DMS 273 treated with DMSO at 0.1 percent for 48 hours (cell line): ENCODE measurements around the gene RNF227.

Experiments used
- DNase-seq: peaks from one replicate; lab custom pipeline; 2025; lab: John Stamatoyannopoulos, UW

RNF227 gene

DNA sequence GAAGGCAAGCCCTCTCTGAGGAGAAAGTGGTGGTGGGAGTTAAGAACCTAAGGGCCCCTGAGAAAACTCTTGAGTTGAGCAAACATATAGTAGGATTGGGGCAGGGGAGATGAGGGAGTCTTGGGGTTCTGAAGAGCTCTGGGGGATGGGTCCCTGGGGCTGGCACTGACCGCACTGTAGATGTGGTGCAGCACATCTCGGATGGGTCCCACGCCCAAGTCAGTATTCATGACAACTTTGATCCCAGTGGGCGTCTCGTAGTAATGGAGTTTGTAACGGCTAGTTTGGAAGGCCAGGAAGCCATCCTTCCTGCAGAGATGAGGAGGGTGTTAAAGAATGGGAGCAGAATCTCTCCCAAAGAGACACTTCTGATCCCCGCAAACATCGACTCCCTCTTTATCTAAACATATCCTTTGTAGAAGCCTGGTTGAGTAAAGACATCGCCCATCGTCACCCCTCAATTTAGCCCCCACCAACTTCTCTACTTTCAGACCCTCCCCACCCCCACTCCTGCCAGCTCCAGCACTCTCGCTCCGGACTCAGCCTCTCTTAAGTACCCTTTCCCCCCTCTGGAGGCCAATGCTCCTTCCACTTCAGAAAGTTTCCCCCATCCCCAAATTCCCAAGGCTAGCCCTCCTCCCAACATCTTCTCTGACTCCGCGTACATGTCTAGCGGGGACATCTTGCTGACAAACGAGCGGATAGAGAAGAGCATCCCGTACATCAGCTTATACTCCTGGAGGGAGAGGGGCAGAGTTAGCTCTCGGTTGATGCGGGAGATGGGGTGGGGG is 14.9 kb upstream of the RNF227 start:
- DNase-seq, result no peak

DNA sequence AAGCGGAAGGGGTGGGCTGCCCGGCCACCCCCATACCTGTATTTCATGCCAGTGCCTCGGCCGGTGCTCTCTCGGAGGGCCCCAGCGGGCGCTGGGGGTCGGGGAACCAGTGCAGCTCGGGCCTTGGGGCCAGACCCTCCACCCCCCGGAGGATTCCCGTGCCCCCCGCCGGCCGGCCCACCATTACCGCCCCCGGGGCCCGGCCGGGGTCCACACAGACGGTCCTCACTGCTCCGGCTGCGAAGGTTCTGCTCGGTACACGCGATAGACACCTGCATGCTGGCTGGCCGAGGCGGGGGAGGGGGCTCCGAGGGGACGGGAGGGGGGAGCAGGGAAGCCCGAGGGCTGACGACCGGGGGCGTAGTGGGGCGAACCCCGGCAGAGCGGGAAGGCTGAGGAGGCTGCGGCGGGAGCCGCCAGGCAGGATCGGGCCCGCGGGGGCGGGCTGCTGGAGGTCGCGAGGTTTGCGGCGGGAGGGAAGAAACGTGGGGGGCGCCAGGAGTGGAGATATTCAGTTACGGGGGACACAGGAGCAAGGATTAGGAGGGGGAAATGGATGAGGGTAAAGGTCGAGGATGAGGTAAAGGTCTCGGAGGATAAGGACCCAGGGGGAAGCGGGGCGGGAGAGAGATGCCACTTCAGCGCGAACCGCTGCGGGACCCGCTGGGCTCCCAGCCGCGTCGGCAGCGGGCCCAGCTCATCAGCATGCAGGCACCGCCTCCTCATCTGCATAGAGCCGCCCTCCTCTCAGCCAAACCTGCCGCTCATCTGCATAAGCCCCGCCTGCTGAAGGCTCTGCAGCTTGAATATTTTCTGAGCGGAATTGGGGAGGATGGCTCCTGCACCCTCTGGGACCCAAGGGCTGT is 13.3 kb upstream of the RNF227 start, which contains the start of gene KCNAB3:
Gene KCNAB3 (minus strand): TSS at position 699 of the 866 bp plus-strand sequence. CDS start 421 bp downstream, at position 278.
- DNase-seq, result no peak

DNA sequence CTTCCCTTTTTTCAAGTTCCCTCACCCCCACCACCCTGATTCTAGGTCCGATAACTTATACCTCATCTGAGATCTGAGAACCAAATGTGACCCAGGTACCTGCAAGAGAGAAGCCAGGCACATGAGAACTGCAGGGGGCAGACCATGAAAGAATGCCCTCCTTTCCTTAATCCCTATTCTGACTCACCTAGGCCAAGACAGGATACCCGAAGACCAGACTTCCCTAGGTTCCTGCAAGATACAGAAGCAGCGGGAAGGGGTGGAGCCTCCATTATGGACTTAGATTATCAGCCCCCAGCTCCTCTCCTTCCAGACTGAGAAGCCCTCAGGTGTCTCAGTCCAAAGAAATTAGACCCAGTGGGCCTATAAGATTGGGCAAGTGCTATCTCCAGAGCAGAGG is 11.5 kb upstream of the RNF227 start:
- no peak for DNase-seq

DNA sequence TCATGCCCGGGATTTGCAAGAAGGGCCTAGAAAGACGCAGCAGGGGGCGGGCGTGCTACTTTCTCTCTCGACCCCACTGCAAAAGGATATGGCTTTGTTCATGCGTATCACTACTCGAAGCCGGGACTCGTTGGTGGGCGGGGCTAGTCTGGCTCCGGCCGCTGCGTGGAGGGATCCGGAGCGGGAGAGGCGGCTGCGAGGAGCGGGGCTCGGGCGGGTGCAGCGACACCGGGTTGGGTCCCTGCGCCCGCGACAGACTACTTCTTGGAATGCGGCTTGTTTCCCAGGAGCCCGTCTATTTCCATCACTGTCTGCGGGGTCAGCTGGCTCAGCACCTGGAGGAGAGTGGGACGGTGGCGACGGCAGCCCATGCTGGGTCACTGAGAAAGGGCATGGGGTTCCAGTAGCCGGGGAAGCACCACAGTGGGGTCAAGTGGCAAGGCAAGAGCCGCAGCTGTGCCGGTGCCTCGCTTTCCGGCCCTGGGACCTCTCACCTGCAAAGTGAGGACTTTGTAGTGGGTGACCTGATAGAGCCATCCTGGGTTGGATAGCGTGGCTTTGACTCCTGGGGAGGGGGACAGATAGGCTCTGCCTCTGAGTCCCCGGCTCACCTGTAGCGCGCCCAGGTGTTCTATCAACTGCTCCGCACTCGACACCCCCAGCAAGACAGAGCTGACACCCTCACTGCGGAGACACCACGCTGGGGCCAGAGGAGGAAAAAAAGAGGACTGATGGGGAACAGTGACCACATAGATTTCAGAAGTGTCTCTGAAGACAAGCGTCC is 6.9 kb upstream of the RNF227 start:
- no peak for DNase-seq

DNA sequence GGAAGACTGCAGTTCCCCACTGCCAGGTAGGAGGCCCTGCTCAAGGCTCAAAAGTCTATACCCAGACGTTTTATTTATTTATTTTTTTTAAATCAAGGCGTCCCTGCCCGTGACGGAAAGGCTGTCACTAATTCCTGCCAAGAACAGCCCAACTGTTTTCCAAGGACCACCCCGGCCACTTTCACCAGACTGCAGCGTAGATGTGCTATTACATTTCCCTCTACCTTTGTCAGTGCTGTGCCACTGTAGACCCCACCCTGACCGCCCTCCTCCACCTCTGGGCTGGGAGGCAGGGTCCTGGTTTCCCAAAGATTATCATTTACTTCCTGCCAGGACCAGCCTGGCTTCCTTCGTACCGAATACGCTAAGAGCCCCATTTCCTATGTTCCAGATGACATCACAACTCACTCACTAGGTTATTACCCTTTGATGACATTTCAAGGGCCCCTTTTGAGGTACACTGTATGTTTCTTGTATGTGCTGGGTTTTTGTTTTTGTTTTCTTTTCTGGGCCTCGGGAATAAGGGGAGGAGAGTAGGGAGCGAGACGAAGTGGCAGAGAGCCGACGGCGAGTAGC is 6.3 kb upstream of the RNF227 start:
- DNase-seq, result no peak

DNA sequence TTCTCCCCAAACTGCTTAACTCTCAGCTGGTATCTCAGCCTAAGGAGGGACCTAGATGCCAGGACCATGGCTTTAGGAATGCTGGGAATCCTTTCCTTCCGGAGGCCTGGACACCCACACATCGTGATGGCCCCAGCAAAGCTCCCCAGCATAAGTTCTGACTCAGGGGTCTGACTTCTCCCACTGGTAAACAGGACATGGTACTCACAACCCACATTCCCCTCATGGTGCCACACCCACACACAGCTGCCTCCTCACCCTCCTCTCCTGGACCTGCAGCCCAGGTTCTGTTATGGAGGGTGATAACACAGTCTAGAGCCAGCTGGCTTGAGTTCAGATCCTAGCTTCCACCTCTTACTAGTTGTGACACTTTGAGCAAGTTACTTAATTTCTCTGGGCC is 719 bp upstream of the RNF227 start:
- DNase-seq, result no peak

GRCh38 chr17:7916385-7916682 is 245 bp upstream of the RNF227 start:
- DNase-seq, result no peak

- DNase-seq, result no peak
Measured at GRCh38 chr17:7915179-7915610, 894 bp downstream of the RNF227 start.

DNA sequence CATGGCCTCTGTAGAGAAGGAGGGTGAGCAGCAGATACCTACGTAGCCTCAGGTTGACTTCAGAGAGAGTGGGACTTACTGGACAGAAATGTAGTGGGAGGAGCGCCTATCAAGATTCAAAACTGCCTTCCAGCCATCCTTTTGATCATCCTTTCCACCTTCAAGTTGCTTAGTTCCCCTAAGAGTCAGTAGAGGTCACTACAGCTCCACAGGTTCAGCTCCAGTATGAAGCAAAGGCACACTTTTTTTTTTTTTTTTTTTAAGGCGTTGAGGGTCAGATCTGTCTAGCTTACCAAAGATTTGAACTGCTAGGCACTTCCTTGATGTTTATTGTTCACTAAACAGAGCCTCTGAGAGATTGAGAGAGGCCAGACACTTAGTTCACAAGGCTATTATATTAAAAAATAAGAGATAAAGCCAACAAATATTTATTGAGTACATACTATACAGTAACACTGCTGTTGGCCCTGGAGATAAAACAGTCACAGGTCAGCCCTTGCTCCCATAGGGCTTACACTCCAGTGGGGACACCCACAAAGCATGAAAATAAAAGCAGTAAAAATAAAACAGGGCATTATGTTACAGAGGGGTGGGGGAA is 3.1 kb downstream of the RNF227 start:
- peak; percentile 35 for DNase-seq

DNA sequence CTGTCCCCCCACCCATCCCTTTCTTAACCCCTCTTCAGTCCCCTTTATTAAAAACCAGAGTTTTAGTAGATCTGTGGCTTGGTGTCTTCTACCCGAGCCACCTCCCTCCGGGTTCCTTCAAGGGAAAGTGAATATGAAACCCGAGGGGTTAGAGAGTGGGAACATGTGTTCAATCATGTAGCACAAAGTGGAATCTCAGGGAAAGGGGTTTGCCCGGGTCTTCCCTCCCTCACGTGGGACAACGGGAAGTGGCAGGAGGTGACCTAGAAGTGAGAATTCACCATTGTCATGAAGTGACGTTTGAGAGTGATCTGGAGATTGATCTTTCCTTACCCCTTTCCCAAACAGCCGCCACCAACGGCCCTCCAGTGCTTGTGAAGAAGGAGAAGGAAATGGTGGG is 5.0 kb downstream of the RNF227 start:
- no peak for DNase-seq

GRCh38 chr17:7910711-7911110 is 5.4 kb downstream of the RNF227 start:
- no peak for DNase-seq

- DNase-seq, result no peak
Measured at GRCh38 chr17:7910281-7910680, 5.8 kb downstream of the RNF227 start.

GRCh38 chr17:7909089-7909488 is 7.0 kb downstream of the RNF227 start:
- DNase-seq, result no peak

GRCh38 chr17:7903154-7904103 is 12.7 kb downstream of the RNF227 start:
- DNase-seq, result no peak

- no peak for DNase-seq
Measured at GRCh38 chr17:7897773-7898172, 18.3 kb downstream of the RNF227 start.

GRCh38 chr17:7897090-7897489 is 19.0 kb downstream of the RNF227 start:
- DNase-seq, result no peak

- no peak for DNase-seq
Measured at GRCh38 chr17:7894866-7895265, 21.2 kb downstream of the RNF227 start.

DNA sequence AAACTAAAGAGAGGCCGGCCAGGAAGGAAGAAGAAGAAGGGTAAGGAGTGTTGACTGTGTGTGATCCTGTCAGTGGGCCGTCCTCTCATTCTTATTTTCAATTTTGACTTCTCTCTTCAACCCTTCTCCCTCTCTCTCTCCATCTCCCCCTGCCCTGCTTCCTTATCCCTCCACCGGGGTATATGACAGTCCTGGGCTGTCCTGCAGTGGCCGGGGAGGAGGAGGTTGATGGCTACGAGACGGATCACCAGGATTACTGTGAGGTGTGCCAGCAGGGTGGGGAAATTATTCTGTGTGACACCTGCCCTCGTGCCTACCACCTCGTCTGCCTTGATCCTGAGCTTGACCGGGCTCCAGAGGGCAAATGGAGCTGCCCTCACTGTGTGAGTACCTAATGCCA is 21.9 kb downstream of the RNF227 start:
- DNase-seq, result no peak

GRCh38 chr17:7893187-7893880 is 22.8 kb downstream of the RNF227 start:
- DNase-seq, result no peak
